K562 (cell line): ENCODE measurements around the gene HAPSTR1. TPM values are rescaled to one million over a fixed set of nuclear protein-coding genes. Genes with fewer than 3 reads are reported as not detected.
A peak's percentile ranks its signal among the peaks of the same experiment; 100 is the strongest.

ENCODE experiments used
- ATF2 ChIP-seq: sonication (generic); formaldehyde crosslinking; IDR thresholded peaks from 2 replicates; pipeline ENCODE4 v1.8.1; 2022; ENCODE audit warnings: missing genetic modification reagents
- ATF6 ChIP-seq: sonication (generic); formaldehyde crosslinking; IDR thresholded peaks from 2 replicates; pipeline ENCODE4 v1.4.0; 2020; ENCODE audit warnings: mild to moderate bottlenecking, missing genetic modification reagents
- BRCA1 ChIP-seq, 2 experiments: fragments of 450-650 bp in 1 of 2; sonication (generic) in 1 of 2; formaldehyde crosslinking in 1 of 2; IDR thresholded peaks; 2 replicates each; pipeline versions ENCODE4 v1.5.0 to v1.6.1; 2017 to 2020; ENCODE audit warnings: mild to moderate bottlenecking in 1 of 2, missing genetic modification reagents in 1 of 2
- E2F3 ChIP-seq: fragments of 250-450 bp; sonication (Bioruptor Pico); IDR thresholded peaks from 2 replicates; pipeline ENCODE4 v1.4.0; 2020; ENCODE audit warnings: mild to moderate bottlenecking
- IFI16 ChIP-seq: fragments of 250-450 bp; sonication (Bioruptor Pico); IDR thresholded peaks from 2 replicates; pipeline ENCODE4 v2.1.2; 2022; ENCODE audit warnings: mild to moderate bottlenecking, inconsistent platforms
- KLF1 ChIP-seq: fragments of 450-650 bp; IDR thresholded peaks from 2 replicates; pipeline ENCODE4 v1.6.1; 2016; ENCODE audit warnings: missing genetic modification characterization, missing compliant biosample characterization
- MBD2 ChIP-seq: sonication (generic); IDR thresholded peaks from 2 replicates; pipeline ENCODE4 v1.6.1; 2016; ENCODE audit warnings: low read depth, borderline replicate concordance
- NCOA6 ChIP-seq: fragments of 450-650 bp; IDR thresholded peaks from 2 replicates; pipeline ENCODE4 v1.6.1; 2017; ENCODE audit warnings: mild to moderate bottlenecking
- OTX1 ChIP-seq: fragments of 450-650 bp; formaldehyde crosslinking; IDR thresholded peaks from 2 replicates; pipeline ENCODE4 v1.4.0; 2022; ENCODE audit warnings: mild to moderate bottlenecking
- POLR2G ChIP-seq: fragments of 200-400 bp; formaldehyde crosslinking; IDR thresholded peaks from 2 replicates; pipeline ENCODE4 v1.6.1; 2017; ENCODE audit warnings: low read depth, mild to moderate bottlenecking, antibody characterized with exemption, low read length, moderate library complexity
- PRDM10 ChIP-seq: fragments of 450-650 bp; IDR thresholded peaks from 2 replicates; pipeline ENCODE4 v1.6.1; 2018; ENCODE audit not compliant: partially characterized antibody
- PRPF4 ChIP-seq: fragments of 200-400 bp; formaldehyde crosslinking; IDR thresholded peaks from one replicate; pipeline ENCODE4 v1.6.1; 2017; ENCODE audit warnings: low read length, low read depth, mild to moderate bottlenecking; ENCODE audit not compliant: insufficient read depth, poor library complexity, severe bottlenecking
- ZNF609 ChIP-seq: sonication (generic); formaldehyde crosslinking; IDR thresholded peaks from 2 replicates; pipeline ENCODE4 v1.8.1; 2023; ENCODE audit warnings: missing genetic modification reagents, mild to moderate bottlenecking, borderline replicate concordance
- polyA plus RNA-seq, 8 experiments: library from polyadenylated mRNA; depleted of rRNA in 4 of 8; stranded (reverse) in 5 of 8; unstranded in 3 of 8; fragments of >200 nt; fragmentation: Nextera tagmentation in 2 of 8; fragmentation: Illumina TruSeq in 1 of 8; extraction: Ambion mirVana in 2 of 8; extraction: Trizol in 1 of 8; gene quantifications; 2 replicates each; pipeline versions ENCODE4 v1.2.1 to v1.2.3, GENCODE V29; 2011 to 2014; ENCODE audit warnings: inconsistent platforms in 1 of 8, missing spikeins in 1 of 8
- total RNA-seq, 7 experiments: library from RNA; depleted of rRNA in 6 of 7; stranded (reverse); fragments of >200 nt in 6 of 7; fragmentation: Illumina TruSeq in 2 of 7; extraction: Trizol in 2 of 7; gene quantifications; 2 replicates each; pipeline versions ENCODE4 v1.2.1 to v1.2.3, GENCODE V29; 2011 to 2021; ENCODE audit warnings: low replicate concordance in 1 of 7

Gene HAPSTR1
- total and polyA plus RNA-seq, 9 of the 15 experiments (the other 6 are each of a cell fraction or from before 2014, with no cell fraction given), result 10.8 to 67.9 (median 36.5) TPM

- peak; percentile 98 for TF ChIP-seq PRDM10
- no peak for TF ChIP-seq OTX1
- TF ChIP-seq MBD2, result peak; percentile 98
- no peak for TF ChIP-seq ATF2 (CRISPR knock-in tag)
- TF ChIP-seq E2F3 (CRISPR knock-in tag), result no peak
- TF ChIP-seq ATF6 (CRISPR knock-in tag), result no peak; the same call in 1 of the 2 replicates
- TF ChIP-seq IFI16 (CRISPR knock-in tag), result no peak
- TF ChIP-seq POLR2G, result peak; percentile 99
- TF ChIP-seq PRPF4, result peak; percentile 86
- TF ChIP-seq ZNF609, result no peak
- no peak for TF ChIP-seq BRCA1 (IDR thresholded peaks at IDR 0.05)
- TF ChIP-seq BRCA1 (CRISPR knock-in tag; IDR thresholded peaks at IDR 0.05), result no peak
- no peak for TF ChIP-seq NCOA6
- TF ChIP-seq KLF1 (tag), result peak; percentile 78
Measured at GRCh38 chr16:9090960-9091866, at the start of gene HAPSTR1 (continued).
